GM20000 (cell line): ENCODE results near the gene EPS8L1.

Experiments used
- DNase-seq: peaks from one replicate; pipeline ENCODE4 v3.0.0; 2012; ENCODE audit warnings: low spot score
- TF ChIP-seq, protein P1 (sequence below): IDR thresholded peaks from 2 replicates; pipeline ENCODE4 v1.5.1; 2012; ENCODE audit warnings: mild to moderate bottlenecking, control low read depth; ENCODE audit errors: extremely low read depth, missing control alignments

EPS8L1 gene

DNA sequence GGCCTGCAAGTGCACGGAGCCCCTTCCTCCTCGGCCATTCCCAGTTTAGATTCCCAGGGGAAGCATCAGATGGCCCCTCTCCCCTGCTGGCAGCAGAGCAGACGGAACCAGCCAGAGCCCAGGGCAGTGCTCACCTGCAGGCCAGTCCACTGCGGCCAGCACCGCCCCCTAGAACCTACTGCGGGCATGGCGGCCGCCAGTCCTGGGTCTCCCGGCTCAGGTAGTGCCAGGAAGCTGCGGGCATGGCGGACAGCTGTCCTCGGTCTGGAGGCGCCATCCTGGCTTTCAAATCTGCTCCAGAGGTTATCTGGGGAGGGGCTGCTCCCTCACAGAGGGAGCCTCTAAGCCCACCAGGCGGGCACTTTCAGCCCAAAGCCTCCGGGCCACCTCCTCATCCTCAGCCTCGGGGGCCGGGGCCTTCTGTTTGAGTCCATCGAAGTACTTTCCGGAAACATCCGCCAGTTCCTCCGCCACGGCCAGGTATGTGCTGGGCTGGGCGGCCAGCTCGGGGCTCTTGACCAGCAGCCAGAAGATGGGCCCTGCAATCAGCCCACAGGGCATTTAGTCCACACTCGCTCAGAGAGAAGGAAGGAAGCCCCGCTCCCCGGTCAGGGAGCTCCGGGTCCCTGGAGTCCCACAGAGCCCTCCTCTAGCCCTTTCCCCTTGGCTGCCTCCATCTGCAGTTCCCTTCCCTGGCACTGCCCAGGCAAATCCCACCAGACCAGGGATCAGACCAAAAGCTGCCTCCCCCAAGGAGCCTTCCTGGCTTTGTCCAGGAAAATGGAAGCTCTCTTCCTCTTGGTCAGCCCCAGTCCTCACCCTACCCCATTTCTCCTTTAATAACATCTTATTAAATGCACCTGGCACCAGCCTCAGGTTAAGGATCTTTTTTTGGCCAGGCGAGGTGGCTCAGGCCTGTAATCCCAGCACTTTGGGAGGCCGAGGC lies 30.6 kb upstream of the EPS8L1 start:
- no peak for DNase-seq
- TF ChIP-seq, protein P1, sequence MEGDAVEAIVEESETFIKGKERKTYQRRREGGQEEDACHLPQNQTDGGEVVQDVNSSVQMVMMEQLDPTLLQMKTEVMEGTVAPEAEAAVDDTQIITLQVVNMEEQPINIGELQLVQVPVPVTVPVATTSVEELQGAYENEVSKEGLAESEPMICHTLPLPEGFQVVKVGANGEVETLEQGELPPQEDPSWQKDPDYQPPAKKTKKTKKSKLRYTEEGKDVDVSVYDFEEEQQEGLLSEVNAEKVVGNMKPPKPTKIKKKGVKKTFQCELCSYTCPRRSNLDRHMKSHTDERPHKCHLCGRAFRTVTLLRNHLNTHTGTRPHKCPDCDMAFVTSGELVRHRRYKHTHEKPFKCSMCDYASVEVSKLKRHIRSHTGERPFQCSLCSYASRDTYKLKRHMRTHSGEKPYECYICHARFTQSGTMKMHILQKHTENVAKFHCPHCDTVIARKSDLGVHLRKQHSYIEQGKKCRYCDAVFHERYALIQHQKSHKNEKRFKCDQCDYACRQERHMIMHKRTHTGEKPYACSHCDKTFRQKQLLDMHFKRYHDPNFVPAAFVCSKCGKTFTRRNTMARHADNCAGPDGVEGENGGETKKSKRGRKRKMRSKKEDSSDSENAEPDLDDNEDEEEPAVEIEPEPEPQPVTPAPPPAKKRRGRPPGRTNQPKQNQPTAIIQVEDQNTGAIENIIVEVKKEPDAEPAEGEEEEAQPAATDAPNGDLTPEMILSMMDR: no peak

DNA sequence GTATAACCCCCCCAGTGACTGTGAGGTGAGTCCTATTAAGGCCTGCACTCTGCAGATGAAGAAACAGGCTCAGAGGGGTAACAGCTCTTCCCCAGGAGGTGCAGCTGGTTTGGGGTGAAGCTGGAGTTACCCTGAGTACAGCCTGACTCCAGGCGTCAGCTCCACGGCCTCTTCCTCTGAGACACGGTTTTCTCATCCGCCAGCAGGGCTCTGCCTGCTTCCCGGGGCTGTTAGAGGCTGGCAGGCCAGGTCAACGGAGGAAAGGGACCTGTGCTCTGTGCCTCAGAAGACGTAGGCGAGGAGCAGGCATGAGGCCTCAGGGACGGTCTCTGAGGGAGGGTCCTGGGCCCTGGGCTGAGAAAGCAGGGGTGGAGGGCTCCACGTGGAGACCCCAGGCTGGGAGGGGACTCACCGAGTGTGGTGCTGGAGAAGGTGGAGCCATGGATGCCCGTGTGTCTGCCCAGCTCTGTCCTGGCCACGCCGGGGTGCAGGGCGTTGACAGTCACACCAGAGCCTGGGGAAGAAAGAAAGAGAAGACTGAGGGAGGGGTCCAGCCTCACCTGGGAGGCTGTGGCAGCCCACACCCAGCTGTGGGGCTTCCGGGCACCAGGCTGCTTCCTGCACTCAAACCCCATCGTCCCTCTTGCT lies 28.6 kb upstream of the EPS8L1 start:
- TF ChIP-seq, protein P1: no peak
- DNase-seq: no peak

DNA sequence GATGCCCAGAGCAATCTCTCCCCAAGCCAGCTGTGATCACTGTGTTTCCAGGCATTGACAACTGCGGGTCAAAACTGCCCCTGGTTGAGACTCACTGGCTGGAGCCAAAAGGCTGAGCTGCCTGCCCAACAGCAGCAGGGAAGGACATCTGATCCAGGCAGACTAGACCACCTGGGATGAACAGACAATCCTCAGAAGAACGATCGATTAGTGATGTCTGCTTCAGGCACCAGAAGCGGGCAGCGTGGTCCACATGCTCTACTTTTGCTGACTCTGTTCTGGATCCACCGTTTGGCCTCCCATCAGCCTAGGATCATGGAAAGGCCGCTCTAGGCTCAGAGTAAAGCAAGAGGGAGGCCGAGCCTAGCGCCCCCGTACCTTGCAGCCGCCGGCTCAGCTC lies 27.7 kb upstream of the EPS8L1 start:
- TF ChIP-seq, protein P1: no peak
- no peak for DNase-seq

DNA sequence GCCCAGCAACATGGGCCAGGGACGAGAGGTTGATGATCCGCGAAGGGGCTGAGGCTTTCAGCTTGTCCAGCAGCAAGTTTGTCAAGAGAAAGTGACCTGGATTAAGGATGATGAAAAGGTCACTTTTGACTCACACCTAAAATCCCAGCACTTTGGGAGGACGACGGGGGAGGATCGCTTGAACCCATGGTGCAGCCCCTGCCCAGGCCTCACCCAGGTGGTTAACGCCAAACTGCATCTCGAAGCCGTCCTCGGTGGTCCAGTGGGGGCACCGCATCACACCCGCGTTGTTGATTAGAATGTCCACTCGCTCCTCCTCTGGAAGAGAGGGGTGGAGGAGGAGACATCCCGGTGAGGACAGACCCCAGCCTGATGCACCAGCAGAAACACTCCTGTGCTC lies 27.2 kb upstream of the EPS8L1 start:
- TF ChIP-seq, protein P1: no peak
- DNase-seq: no peak

DNA sequence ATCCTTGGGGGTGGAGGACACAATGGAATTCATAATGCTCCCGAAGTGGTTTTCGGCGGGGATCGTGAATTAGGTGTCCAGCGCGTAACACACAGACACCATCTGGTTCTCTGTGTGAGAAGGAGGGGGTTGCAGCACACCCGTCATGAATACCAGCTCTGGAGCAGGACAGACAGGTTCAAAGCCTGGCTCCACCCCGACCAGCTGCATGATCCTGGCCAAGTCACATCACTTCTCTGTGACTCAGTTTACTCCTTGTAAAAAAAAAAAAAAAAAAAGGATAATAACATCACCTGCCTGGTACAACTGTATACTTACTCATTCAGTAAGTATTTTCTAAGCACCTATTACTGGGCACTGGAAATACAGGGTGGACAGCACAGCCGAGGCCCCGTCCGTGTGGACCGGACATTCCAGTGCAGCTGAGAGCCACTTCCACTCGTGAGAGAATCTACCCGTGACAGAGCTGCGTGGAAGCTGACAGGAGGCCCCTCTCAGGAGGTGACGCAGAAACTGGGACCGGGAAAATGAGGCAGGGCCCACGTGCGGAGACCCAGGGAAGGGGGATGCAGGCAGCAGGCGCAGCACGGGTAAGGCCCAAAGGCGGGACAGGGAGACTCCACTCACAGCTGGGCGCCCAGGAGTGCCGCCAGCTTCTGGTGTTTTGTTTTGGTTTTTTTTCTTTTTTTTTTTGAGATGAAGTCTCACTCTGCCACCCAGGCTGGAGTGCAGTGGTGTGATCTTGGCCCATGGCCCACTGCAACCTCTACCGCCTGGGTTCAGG lies 24.7 kb upstream of the EPS8L1 start:
- no peak for DNase-seq
- TF ChIP-seq, protein P1: no peak

DNA sequence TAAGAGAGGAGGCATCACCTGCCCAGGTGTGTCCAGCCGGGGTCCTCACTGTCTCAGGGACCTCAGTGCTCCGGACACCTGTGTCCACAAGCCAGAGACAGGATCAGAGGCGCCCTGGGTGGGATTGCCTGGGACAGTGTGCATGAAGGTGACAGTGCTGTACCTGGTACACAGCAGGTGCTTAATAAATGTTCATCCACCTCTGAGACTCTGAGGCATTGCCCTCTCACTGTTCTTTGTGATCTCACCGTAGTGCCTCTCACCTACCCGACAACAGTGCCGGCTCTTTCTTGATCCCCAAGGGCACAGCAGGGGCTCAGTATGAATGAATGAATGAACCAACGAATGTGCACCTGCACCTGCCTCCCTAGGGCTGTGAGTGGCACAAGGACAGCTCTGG lies 21.9 kb upstream of the EPS8L1 start:
- no peak for DNase-seq
- TF ChIP-seq, protein P1: no peak
